Measurements from ENCODE around the gene AGAP5. TPM values are rescaled to one million over a fixed set of nuclear protein-coding genes. Genes with fewer than 3 reads are reported as not detected.
A peak's percentile ranks its signal among the peaks of the same experiment; 100 is the strongest.

AGAP5 gene
- polyA plus RNA-seq, 1 of the 3 experiments (the other 2 are of a cell fraction), result 3.8 TPM

DNA sequence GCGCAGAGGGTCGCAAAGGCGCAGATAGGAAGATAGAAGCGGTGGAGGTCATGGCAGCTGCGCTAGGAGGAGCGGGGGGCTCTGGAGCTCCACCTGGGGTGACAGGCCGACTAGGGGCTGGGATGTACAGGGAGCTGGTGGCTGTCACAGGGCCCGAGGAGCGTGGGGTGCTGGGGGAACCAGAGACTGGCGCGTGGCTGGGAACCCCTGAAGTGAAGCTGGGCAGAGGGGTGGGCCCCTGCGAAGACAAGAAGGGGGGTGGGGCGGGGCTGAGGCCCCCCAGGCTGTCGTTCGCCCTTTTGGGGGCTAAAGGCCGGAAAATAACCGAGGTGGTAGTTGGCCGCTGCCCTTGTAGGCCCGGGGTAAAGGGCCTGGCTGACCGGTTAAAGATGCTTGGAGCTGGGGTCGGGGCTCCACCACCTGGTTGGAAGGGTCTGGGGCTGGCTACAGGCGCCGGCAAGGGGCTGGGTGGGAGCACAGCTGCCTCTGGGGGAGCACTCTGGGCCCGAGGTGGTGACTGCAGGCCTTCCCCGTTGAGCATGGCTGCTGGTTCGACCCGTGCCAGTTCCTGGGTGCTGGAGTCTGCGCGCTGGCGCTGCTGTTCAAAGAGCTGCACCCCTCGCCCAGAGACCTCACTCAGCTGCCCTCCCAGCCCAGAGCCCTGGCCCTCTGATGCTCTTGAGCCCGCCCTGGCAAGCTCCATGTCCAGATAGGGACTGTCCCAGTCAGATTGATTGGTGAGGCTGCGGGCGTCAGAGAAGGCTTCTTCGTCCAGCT is 49.8 kb downstream of the AGAP5 start:
- H4K20me1 ChIP-seq (ENCODE audit: insufficient read depth), result no peaks in the 10 kb centered on the region
- no peaks in the 10 kb centered on the region for H3K27me3 ChIP-seq (ENCODE audit: insufficient read depth)
- ChIA-PET CTCF (interaction anchor here (0.7 to 17.2 kb wide), 11 partner anchors 12 to 401 kb away, joined by 3 to 216 read pairs (median 3); partner anchors contain the start of gene DNAJC9), POLR2A (interaction anchor here (0.6 to 1.4 kb wide), 5 partner anchors 21 to 543 kb away, joined by 3 to 8 read pairs (median 3); partner anchors contain the start of genes MRPS16 and SEC24C)
- H3K27ac ChIP-seq (ENCODE audit: low read depth in 2 of 2, low read length in 1 of 2), result peak overlapping the region in 1 of 2 experiments; percentile 81
- H3K79me2 ChIP-seq (ENCODE audit: insufficient read depth), result no peaks in the 10 kb centered on the region
- H3K4me3 ChIP-seq (ENCODE audit: low read depth in 2 of 2, low read length in 1 of 2), result peak overlapping the region; percentile 70 to 79
- peak overlapping the region; percentile 95 for H2AFZ ChIP-seq (ENCODE audit: low read depth)
- 21% methylated on average over 12 of the region's 35 CpGs for WGBS (ENCODE audit: low lambda C conversion rate)
- TF ChIP-seq FOSL2 (IDR thresholded peaks at IDR 0.05; ENCODE audit: borderline replicate concordance, low read depth) (no peak), GABPA (IDR thresholded peaks at IDR 0.05; ENCODE audit: low read depth) (no peak), TEAD4 (IDR thresholded peaks at IDR 0.05; ENCODE audit: borderline replicate concordance, insufficient read depth) (no peak), NFIC (IDR thresholded peaks at IDR 0.05; ENCODE audit: borderline replicate concordance) (no peak), RAD21 (IDR thresholded peaks at IDR 0.05; ENCODE audit: low read length) (no peak), POLR2AphosphoS5 (IDR thresholded peaks at IDR 0.05; ENCODE audit: low read depth, low read length) (no peak), SIN3A (IDR thresholded peaks at IDR 0.05; ENCODE audit: borderline replicate concordance, low read depth, low read length) (no peak), TAF1 (IDR thresholded peaks at IDR 0.05; ENCODE audit: borderline replicate concordance, low read depth, low read length) (0 out of 2 replicates have a peak, but pooled peaks have one; percentile 5), EP300 (IDR thresholded peaks at IDR 0.05; ENCODE audit: borderline replicate concordance in 1 of 2, low read depth in 1 of 2, low read length in 1 of 2) (no peak), CHD2 (IDR thresholded peaks at IDR 0.05; ENCODE audit: low read length, partially characterized antibody) (peak; percentile 1), NRF1 (IDR thresholded peaks at IDR 0.05; ENCODE audit: low read depth, low read length) (peak; percentile 41; the same call in 1 of the 2 replicates), RCOR1 (IDR thresholded peaks at IDR 0.05; ENCODE audit: low read length) (no peak), RXRA (IDR thresholded peaks at IDR 0.05; ENCODE audit: borderline replicate concordance, low read depth) (no peak), REST (IDR thresholded peaks at IDR 0.05; ENCODE audit: low read depth, low read length) (no peak)
- peak overlapping the region; percentile 71 for H3K9ac ChIP-seq
- H3K4me1 ChIP-seq (ENCODE audit: control insufficient read depth in 1 of 2, insufficient read depth in 2 of 2, low read depth in 1 of 2, low read length in 1 of 2), result peaks cover 4 to 16% of the 10 kb centered on the region in 2 experiments; a peak in 1 of 4 replicates
- H3K9me3 ChIP-seq, result no peaks in the 10 kb centered on the region
- peak overlapping the region; percentile 85 for H3K4me2 ChIP-seq
- peaks cover 4% of the 10 kb centered on the region for H3F3A ChIP-seq (replicated peaks; ENCODE audit: insufficient read depth)
- peak; percentile 70 for DNase-seq
- H3K36me3 ChIP-seq (replicated peaks in 1 of 2; ENCODE audit: control insufficient read depth in 1 of 2, insufficient read depth in 2 of 2, low read length in 1 of 2), result no peaks in the 10 kb centered on the region
- no peaks in the 10 kb centered on the region for H3K9me2 ChIP-seq
